Islet of Langerhans (tissue), 1 donor: ENCODE results near the gene EEIG1.

Source experiments
- FAIRE-seq: peaks from one replicate; lab custom pipeline; 2011; peaks lifted over from hg19 to GRCh38; lab: Jason Lieb, UNC

EEIG1 gene

DNA sequence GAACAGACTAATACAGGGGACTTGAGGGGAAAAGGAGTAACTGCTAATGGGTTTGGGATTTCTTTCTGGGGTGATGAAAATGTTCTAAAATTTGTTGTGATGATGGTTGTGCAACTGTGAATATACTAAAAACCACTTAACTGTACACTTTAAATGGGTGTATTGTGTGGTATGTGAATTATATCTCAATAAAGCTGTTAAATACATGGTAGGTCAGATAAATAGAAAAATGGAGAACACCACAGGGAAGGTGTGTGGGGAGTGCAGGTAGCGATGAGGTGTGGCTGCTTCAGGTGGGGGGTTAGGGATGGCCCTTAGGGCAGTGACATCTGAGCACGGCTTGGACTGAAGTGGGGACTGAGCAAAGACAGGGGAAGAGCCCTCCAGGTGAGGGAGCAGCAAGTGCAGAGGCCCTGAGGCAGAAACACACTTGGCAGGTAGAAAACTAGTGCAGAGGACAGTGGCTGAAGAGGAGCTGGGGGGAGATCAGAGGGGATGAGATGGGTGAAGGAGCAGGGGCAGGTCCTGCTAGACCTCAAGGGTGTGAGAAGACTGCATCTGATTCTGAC, 20.9 kb downstream of the EEIG1 start:
- no peak for FAIRE-seq

- FAIRE-seq = no peak
These were observed 21.4 kb downstream of the EEIG1 start for GRCh38 chr9:127959398-127959797.

- FAIRE-seq = no peak
These were observed 22.1 kb downstream of the EEIG1 start for GRCh38 chr9:127958728-127959127.

DNA sequence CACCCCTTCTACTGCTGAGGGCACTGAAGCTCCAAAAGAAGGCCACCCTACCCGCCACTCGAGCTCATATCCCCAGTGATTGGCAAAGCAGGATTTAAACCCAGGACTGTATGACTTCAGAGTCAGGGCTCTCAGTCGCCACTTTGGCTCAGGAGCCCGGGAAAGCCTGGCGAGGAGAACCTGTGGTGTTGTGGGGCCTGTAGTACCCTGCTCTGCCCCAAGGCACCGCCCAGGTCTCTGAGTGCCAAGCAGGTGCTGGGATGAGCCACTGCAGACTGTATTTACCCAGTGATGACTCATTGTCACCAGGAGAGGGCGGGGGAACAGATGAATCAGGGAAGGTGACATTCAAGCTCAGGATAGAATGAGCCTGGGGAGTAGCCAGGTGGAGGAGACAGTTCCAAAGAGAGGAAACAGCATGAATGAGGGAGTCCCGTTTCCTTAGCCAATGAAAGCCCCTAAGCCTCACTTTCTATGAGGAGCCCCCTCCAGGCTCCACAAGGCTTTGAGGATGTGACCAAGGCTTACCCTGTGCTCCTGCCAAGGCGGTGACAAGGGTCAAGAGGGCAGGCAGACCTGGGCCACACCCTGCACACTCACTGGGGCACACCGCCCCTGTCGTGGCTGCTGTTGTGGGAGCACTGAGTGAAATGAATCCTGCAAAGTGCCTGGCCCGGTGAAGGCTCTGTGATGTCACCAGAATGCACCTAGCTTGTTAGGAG, 25.3 kb downstream of the EEIG1 start:
- peak; percentile 64 for FAIRE-seq

- no peak for FAIRE-seq
These were observed 25.9 kb downstream of the EEIG1 start for GRCh38 chr9:127954831-127955293.

GRCh38 chr9:127953768-127954505, 26.9 kb downstream of the EEIG1 start:
- FAIRE-seq = no peak

DNA sequence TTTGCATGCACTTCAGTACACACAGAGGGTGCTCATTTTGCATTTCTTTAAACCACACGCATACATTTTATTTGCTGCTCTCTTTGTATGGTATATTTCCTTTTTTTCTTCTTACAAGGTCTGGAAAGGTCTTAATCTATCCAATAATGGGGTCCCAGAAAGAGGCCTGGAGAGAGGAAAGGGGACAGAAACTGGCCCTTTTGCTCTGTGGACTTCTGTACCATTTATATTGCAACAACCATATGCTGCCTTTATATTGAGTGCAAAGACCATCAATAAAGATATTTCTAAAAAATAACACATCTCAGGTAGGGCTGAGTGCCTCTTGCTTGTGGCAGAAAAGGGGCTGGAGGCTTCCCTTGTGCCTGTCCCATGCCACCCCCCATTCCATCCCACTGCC, 27.6 kb downstream of the EEIG1 start:
- no peak for FAIRE-seq

GRCh38 chr9:127950513-127951289, 30.1 kb downstream of the EEIG1 start:
- FAIRE-seq = no peak

- no peak for FAIRE-seq
These were observed 30.8 kb downstream of the EEIG1 start for GRCh38 chr9:127949827-127950512.

DNA sequence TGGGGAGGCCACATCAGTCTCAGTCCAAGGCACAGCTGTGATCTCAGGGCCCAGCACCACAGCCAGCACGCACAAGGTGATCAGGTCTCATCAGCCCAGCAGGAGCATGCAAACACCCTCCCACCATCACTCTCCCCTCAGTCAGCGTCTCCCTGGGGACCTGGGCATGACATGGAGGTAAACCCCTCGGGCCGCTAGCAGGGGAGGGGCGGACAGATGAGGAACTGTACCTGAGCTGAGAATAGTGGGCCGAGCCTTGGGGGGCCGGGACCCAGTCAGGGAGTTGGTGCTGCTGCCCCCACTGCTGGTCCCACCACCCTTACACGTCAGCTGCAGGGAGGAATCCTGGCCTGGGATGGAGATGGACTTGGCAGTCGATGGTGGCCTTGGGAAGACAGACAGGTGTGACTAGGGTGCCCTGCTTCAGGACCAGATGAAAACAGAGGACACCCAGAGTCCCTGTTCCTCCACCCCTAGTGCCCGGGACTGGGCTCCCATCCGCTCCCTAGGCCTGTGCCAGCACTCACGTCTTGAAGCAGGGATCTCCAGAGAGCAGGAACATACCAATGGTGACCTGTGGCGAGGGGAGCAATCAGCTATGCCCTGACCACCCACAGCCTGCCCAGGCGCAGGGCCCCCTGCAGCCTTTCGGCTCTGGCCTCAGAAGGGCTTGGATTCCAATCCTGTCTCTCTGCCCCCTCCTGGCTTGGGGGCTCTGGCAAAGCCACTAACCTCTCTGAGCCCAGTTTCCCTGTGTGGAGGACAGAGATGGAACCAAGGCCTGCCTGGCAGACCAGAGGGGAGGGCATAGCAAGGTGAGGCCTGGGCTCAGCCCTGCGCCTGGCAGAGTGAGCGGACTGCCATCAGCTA, 32.7 kb downstream of the EEIG1 start:
- no peak for FAIRE-seq

DNA sequence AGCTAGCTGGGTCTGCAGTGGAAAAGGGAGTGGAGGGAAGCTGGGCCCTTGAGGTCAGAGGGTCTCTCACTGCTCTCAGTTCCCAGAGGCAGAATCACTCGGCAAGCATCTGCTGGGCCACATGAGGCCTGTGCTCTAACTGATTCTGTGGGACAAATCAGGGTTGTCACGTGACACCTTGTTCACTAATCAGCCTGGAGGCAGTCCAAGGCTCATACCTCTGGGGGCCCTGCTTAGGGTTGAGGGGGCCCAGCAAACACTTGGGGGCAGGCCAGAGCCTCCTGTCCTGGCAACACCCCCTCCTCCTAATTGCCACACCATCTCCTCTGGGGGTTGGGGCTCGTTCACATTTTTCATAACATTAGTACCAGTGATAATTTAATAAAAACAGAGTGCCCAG, 34.1 kb downstream of the EEIG1 start:
- FAIRE-seq = no peak

DNA sequence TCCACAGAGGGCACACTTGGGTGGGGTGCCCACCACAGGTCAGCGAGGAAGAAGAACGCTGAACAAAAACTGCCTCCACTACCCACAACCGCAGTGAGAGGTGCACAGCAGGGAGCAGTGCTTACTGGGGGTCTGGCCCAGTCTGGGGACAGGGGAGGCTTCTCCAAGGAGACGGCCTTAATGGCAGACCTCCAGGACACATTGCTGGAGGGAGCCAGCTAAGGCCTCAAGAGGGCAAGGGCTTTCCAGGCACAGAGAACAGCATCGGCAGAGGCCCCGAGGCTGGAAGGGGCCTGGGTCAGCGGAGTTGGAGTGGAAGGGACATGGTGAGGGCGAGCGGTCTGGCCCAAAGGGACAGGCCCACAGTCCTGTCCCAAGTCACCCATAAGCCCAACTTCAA, 34.8 kb downstream of the EEIG1 start:
- no peak for FAIRE-seq

- no peak for FAIRE-seq
These were observed 35.5 kb downstream of the EEIG1 start for GRCh38 chr9:127945338-127945737.

GRCh38 chr9:127944586-127945218, 36.1 kb downstream of the EEIG1 start:
- FAIRE-seq = no peak

DNA sequence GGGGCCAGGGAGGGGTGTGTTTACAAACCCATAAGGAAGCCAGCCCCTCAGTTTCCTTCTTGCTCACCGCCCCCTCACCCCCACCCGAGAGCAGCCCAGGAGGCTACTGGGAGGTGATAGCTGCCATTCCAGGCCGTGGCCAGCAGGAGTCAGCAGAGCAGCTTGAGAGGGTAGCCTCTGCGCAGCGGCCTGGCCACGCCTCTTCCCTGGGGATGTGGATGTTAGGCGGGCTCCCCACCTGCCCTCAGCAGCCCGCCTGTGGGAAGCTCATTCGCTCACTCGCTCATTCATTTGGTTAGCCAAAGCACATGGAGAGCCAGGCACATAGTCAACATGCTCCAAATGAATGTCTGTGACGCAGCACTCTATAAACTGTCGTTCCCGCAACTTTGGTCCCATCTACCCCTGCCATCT, 37.1 kb downstream of the EEIG1 start:
- FAIRE-seq = no peak

GRCh38 chr9:127943011-127943662, 37.7 kb downstream of the EEIG1 start:
- FAIRE-seq = no peak

DNA sequence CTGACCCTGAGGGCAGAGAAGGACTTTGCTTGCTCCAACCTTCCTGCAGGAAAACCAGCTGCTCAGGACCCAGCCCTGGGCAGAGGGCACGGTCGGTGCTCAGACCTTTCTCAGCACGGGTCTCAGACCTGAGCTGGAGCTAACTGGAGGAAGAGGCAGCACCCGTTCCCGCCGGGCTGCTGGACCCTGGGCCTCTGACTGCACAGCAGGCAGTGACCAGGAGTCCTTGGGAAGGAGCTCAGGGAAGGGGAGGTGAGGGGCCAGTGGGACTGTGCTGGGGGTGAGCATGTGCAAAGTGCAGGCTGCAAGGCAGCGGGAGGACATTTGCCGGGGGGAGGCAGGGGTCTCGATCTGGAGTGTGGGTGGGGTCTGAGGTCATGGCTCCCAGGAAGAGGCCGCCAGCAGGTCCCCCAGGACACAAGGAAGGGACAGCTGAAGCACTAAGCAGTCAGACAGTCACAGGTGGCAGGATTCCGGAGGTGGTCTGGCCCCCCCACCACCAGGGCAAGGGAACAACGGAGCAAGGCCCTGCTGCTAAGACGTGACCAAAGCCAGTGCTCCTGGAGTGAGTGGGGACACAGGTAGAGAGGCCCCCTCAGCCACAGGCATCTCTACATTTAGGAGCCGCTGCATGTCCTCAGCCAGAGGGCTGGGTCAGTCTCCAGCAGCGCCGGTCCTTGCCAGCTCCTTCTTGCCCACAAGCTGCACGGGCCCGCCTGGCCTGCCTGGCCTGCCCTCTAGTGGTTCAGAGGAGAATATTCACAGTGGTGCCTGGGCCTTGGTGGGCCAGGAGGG, 38.4 kb downstream of the EEIG1 start:
- no peak for FAIRE-seq

- no peak for FAIRE-seq
These were observed 38.9 kb downstream of the EEIG1 start for GRCh38 chr9:127941961-127942215.
